Stimulated activated CD8-positive, alpha-beta memory T cell treated with anti-CD3 and anti-CD28 coated beads, Interleukin-15, amount 100 ng/mL, for 48 hours (primary cell): Measurements from ENCODE around the gene ERBB2.

Experiments used
- DNase-seq, 2 donors: peaks; one replicate each; pipeline ENCODE4 v3.0.0-alpha.2; 2020; ENCODE audit warnings: low read depth in 2 of 2

Gene ERBB2

GRCh38 chr17:39665642-39666224, 34.1 kb upstream of the ERBB2 start:
- no peak for DNase-seq

- DNase-seq = no peak
Observed at GRCh38 chr17:39666231-39666600, 33.6 kb upstream of the ERBB2 start.

GRCh38 chr17:39666601-39667261, 33.1 kb upstream of the ERBB2 start:
- DNase-seq = no peak

- DNase-seq = no peak
Observed at GRCh38 chr17:39667262-39667944, 32.5 kb upstream of the ERBB2 start.

- peak; percentile 49 for DNase-seq
Observed at GRCh38 chr17:39667945-39668924, 31.6 kb upstream of the ERBB2 start, which contains the start of gene PNMT. TSS of gene PNMT (plus strand) at chr17:39668453. CDS start at chr17:39668476, 23 bp downstream.

GRCh38 chr17:39669897-39670735, 29.7 kb upstream of the ERBB2 start:
- no peak for DNase-seq

- no peak for DNase-seq
Observed at GRCh38 chr17:39670746-39671145, 29.1 kb upstream of the ERBB2 start.

GRCh38 chr17:39671651-39672521, 28.0 kb upstream of the ERBB2 start:
- DNase-seq = no peak

- no peak for DNase-seq
Observed at GRCh38 chr17:39672522-39673334, 27.1 kb upstream of the ERBB2 start.

GRCh38 chr17:39673335-39674081, 26.4 kb upstream of the ERBB2 start:
- no peak for DNase-seq

GRCh38 chr17:39674179-39674578, 25.7 kb upstream of the ERBB2 start:
- no peak for DNase-seq

- DNase-seq = no peak
Observed at GRCh38 chr17:39674702-39675389, 25.0 kb upstream of the ERBB2 start.

GRCh38 chr17:39675390-39676082, 24.3 kb upstream of the ERBB2 start:
- no peak for DNase-seq

- peak; percentile 23 to 28 for DNase-seq
Observed at GRCh38 chr17:39676198-39676819, 23.6 kb upstream of the ERBB2 start.

- DNase-seq = no peak
Observed at GRCh38 chr17:39677072-39677471, 22.8 kb upstream of the ERBB2 start.

GRCh38 chr17:39677542-39678339, 22.1 kb upstream of the ERBB2 start:
- DNase-seq = no peak
